HS-27A (cell line): ENCODE measurements around the gene REELD1.

ENCODE experiments used
- DNase-seq: peaks from one replicate; pipeline ENCODE4 v3.0.0-alpha.2; 2012; ENCODE audit warnings: low read depth, missing footprints

REELD1 gene

DNA sequence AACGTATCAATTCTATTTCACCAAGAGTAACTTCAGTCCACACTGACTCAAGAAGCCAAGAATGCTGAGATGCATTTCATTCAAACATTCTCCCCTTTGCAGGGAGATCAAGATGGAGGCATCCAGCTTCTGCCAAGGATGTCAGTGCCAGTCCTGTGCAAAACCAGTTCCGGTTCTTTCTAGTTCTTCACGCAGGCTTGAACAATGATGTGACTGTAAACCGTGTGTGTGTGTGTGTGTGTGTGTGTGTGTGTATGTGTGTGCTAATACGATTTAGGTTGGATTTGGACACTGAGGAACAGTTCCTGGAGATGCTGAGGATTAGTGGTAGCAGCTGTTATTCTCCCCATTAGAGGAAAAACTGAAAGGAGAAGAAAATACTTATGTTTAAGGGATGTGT lies at the start of gene REELD1:
TSS of gene REELD1 (plus strand) at position 301 of the 400 bp plus-strand sequence. CDS start 2,415 bp downstream, outside the sequence.
- no peak for DNase-seq

DNA sequence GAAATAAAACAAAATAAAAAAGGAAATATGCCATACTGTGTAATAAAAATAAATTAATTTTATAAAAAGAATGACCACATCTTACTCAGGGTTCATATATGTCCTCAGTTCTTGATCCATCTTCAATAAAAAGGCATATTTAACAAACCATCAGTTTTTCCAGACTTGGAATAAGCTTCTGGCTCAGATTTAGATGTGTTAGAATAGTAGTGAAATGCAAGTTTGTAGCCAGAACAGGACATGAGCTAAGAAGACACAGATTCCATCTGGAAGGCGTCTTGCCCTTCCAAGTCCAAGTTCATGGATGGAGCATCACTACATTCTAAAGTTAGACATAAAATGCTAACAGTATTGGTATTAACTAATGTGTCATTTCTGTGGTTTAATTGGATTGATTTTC lies 49.1 kb upstream of the REELD1 start:
- DNase-seq = no peak

DNA sequence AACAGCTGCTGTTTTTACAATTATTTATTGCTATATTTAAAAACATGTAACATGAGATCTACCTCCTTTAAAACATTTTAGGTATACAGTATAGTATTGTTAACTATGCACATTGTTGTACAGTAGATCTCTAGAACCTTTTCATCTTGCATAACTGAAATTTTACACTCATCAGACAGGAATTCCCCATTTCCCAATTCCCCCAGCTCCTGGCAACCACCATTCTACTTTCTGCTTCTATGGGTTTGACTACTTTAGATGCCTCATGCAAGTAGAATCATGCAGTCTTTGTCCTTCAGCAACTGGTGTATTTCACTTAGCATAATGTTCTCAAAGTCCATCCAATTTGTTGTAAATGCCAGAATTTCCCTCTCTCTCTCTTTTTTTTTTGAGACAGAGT lies 48.5 kb upstream of the REELD1 start:
- DNase-seq = peak; percentile 71

DNA sequence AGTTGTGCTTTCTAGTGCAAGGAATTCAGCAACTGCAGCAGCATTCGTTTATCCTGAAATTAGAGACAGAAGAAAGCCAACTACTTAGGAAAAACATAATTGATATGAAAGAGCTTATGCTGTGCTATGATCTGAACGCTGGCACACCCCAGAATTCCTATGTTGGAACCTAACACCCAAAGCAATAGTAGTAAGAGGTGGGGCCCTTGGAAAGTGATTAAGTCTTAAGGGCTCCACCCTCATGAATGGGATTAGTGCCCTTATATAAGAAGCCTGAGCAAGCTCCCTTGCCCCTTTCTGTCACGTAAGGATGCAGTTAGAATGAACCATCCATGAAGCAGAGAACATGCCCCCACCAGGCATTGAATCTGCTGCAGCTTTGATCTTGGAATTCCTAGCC lies 44.2 kb upstream of the REELD1 start:
- no peak for DNase-seq

DNA sequence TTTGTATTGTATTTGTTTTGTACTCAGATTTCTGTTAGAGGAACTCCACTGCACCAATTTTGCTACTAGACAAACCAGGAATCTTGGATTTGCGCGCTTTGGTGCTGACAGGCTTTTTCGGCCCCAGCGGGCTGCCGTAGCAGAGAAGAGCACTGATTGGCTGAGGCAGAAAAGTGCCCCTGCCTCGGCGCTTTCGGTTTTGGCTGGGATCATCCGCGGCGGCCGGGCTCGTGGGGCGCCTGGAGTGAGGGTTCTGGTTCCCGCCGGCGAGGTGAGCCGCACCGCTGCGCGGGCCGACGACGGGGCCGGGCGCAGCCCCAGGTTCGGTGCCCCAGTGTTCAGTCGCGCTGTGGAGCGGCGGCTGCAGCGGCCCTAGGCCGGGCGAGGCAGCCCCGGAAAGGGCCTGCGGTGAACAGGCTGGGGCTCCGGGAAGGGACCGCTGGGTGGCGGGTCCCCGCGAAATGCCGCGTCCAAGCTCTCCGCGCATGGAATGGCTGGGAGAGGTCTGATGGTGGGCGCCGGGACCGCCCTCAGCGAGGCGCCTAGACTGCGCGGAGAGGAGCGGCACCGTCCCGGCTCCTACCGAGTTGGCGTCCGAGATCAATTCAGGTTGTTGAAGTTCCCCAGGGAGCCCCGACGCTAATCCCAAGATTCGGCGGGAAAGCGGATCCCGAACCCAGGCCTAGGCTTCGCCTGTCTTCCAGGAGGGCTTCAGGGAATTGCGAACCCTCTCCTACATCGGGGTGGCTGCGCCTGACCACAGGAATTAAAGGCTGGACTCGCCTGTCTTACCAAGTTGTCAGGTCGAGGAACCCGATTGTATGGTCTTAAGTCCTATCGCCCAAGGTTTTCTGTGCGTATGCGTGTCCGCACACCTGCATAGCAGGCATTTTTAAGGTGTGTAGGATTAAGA lies 38.5 kb upstream of the REELD1 start, which contains the start of gene LSM6:
TSS of gene LSM6 (plus strand) at position 178 of the 913 bp plus-strand sequence. CDS start 7,204 bp downstream, outside the sequence.
- peak; percentile 64 for DNase-seq

DNA sequence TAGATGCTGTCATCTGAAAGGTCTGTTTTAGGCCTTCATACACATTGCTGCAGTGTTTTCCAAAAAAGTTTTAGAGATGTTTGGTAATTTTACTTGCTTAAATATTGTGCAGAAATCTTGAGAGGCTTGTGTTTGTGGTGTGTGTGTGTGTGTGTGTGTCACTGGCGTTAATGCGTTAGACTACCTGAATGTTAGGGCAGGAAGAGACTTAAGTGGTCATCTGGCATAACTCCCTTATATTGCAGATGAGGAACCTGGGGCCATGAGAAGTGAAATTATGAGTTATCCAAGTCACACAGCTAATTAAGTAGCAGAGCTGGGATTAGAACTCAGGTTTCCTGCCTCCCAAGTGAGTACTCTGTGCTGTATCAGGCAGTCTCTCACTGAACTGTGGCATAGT lies 37.4 kb upstream of the REELD1 start:
- no peak for DNase-seq

DNA sequence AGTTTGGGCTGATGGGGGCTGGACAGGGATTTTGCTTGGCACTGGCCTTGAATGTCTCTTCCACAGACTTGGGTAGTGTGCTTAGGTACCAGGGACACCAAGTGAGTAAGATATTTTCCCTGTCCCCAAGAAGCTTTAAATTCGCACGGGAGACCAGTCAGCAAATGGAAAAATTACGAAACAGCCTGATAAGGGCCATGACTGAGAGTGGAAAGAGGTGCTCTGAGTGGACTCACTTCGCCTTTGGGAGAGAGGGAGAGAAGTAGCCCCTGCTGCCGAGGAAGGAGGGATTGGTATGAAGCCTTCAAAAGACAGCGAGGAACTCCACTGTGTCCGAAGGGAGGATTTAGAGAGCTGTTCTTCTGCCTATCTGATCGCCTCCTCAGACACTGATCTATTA lies 36.2 kb upstream of the REELD1 start:
- DNase-seq = no peak

DNA sequence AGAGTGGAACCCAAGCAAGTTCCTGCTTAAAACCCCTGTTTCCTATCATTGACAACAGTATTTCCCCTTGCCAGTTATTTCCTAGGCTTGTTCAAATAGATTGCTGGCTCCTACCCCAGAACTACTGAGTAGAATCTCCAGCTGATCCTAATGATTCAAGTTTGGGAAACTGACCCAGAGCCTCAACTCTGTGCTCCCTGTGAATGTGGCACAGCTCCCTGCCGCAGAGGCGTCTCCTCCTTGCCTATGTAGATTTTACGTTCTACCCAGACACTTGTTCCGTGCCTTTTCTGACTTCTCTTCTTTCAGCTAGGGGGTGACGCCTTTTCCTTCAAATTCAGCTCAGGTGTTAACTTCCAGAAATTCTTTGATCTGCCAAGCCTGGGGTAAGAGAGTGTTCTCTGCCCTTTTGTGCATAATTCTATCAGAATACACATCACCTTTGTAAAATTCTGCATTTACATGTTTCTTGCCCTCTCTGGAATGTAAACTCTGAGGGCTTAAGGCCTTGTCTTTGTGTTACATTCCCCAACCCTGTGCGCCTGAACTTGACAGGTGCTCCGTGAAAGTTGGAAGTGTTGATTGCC lies 34.5 kb upstream of the REELD1 start:
- DNase-seq = no peak

DNA sequence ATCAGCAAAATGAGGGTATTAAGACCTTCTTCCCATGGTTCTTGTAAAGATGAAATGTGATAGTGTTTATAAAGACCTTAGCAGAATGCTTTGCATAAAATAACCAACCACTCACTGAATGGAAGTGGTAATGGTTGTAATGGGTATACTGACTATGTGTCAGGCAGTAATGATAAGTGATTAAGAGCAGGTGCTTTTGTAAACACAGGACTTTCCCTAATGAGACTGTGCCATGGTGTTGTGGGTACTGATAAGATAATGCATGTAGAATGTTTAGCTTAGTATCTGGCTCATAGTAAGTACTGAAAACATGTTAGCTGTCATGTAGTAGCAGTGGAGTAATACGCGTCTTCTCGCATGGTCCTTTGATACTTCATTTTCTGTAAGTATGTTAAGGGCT lies 31.9 kb upstream of the REELD1 start:
- DNase-seq = no peak

DNA sequence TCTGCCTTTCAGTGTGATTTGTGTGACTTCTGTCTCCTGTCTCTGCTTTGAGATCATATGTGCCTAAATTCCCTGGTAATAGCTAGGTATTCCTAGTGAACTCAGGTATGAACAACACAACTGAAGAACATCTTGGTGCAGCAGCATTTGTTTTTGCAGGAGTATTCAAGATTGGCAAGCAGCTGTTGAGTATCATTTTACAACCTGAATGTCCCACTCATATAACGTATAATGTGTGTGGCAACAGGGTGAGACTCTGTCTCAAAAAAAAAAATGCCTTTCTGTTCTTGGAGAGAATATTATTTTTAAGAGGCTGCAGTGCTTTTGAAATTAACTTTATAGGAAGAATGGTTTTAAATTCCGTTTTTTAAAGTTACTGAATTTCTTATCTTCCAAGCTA lies 31.1 kb upstream of the REELD1 start:
- no peak for DNase-seq

DNA sequence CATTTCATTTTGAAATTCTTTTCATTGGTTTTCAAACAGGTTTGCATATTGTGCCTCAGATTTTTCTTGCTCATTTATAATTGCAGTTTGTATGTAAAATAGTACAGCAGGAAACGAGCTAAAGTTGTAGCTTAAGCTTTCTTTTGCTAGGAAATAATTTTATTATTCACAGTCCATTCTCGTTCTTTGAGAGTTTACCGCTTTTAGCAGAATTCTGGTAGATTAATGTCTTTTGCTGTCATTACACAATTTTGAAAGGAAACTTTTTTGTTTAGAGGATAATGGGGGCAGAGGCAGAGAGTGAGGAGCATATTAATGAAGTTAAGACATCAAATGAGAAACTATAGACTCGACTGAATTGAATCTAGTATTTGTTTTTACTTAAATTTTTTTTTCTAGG lies 28.3 kb upstream of the REELD1 start:
- DNase-seq = no peak

DNA sequence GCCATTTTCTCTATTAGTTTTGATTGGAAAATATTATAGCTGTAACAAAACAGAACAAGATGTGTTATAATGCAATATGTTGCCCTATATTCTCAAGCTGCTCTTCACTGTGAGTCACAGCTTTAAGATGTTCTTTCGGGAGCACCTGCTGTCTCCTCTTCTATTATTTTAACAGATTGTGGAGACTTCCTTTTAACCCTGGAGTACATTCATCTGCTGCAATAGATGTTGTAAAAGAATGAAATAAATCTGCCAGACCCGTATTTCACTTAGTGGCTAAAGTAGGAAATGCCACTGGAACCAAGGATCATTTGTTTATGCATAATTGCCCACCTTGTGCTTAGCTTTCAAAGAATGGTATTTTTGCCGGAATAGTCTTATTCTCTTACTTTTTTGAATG lies 27.7 kb upstream of the REELD1 start:
- DNase-seq = no peak

DNA sequence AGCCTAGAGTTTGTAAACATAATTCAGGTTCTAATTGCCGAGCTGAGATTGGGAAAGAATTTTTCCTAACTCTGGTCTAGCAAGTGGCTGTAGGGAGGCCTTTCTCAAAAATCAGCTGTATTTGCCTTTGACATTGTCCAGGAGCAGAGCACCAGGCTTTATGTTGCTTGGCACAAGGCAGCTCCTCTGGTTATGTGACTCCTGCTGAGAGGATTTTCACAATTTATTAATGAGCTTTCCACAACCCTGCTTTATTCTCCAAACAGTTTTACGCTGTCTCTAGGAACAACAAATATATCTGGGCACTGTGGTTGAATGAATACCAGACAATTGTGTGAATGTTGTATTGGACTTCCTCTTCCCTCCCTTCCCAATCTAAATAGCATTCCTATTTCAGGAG lies 23.9 kb upstream of the REELD1 start:
- no peak for DNase-seq

DNA sequence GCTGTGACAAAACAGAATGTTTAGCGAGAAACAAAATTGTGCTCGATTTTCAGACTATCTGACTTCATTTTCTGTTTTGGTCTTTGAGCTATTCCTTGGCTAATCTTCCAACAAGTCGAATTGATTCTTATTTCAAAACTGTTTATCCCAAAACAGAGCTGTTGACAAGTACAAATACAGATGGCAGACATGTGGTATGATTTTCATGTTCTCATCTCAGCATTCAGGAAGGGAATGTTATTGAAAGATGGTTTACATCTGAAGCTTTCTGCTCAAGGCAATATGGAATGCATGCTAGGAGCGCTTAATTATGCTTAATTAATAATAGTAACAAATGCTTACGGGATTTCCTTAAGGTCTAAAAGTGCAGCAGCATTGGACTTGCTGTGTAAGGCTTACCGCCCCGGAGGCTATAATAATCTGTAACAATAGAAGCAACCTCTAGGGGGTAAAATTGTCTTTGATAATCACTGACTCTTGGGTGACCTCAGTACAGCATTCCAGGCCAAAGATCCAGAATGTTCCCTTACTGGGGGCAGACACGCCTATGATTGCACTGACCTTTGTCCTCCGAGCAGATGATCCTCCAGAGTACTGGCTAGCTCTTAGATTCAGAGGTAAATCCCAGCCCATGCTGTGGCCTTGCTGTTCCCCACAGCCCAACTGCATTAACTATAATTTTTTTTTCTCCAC lies 22.4 kb upstream of the REELD1 start:
- no peak for DNase-seq

DNA sequence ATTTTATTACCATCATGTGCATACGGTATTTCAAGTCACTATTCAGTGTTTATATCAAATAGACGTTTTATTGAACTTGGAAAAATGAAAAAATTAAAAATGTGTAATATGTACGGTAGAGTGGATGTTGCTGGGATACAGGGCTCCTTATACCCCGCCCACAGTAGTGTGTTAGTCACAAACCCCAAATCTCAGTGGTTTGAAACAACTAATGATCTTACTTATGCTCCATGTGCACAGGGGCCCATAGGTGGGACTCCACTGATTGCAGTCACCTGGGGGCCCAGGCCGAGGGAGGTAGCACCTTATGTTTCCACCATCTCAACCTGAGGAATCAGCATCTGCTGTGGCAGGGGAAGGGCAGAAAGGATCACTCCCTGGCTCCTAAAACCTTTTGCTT lies 20.7 kb upstream of the REELD1 start:
- DNase-seq = no peak

DNA sequence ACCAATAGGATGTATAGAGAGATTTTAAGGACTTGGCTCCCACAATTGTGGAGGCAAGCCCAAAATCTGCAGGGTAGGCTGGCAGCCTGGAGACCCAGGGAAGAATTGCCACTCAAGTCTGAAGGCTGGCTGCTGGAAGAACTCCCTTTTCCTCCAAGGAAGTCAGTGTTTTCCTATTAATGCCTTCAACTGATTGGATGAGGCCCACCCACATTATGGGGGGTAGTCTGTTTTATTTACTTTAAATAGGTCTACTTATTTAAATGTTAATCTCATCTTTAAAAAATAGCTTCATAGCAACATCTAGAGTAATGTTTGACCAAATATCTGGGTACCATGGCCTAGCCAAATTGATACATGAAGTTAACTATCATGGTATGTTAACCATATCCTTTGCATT lies 20.1 kb upstream of the REELD1 start:
- DNase-seq = no peak

DNA sequence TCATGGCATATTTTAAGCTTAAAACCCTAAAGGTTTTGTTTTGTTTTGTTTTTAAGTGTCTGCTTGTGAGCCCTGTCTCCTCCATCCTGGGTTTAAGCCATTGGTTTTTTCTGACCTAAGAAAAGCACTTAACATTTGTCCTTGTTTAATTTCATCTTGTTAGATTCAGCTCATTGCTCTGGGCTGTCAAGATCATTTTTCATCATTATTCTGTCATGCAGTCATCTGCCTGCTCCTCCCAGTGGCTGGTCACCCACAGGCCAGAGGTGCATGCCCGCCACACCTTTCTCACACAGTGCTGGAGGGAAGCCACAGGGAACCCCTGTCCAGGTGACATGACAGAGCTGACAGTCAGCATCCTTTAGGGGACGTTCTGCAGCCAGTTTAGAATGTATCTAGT lies 11.7 kb upstream of the REELD1 start:
- DNase-seq = no peak

DNA sequence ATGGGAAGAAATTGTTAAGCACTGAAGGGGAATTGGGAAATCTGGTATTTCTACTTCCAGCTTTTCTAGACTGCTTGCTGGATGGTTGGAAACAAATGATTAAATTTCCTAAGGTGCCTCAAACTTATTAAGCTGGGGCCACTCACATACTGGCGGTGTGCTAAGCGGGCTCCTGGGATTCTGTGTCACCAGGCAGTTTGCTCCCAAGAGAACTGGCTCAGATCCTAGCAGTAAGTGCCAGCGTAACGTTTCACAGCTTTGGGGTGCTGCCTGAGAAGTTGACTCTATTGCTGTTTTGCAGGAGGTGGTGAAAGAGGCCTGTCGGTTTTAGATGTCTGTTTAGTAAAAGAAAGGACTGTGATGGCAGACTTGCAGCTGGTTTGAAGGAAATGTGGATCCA lies 6.9 kb upstream of the REELD1 start:
- DNase-seq = no peak

DNA sequence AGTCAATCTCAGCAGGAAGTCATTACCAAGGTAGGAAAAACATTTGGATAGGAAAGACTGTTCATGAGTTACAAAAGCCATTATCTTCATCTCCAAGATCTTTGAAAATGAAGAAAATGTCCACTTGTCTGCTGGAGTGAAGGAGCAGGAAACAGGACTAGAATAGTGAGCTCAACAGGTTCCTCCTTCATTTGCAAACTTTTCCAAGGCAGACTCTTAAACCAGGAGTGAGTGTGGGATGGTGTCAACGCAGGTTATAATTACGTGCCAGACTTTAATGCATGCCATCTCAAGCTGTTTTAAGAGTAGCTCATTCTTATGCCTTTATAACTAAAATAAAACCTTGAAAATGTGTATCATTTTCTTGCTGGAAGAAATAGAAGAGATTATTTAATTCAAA lies 3.4 kb upstream of the REELD1 start:
- no peak for DNase-seq

DNA sequence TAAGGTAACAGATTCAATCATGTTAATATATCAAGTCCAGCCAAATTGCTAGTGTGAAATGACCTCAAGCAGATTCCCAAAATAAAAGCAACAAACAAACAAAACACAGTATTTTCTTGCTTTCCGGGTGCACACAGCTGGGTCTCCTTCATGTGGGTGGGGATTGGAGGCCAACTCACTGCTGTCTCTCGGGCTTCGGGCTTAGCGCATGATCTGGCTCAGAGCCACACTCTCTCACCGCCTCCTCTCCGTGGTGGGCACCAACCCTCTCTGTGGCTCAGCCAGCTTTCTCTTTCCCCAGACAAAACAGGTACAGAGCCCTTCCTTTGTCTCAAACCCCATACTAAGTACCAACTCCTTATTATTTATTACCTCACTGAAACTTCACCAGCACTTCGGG lies 2.9 kb upstream of the REELD1 start:
- DNase-seq = no peak

DNA sequence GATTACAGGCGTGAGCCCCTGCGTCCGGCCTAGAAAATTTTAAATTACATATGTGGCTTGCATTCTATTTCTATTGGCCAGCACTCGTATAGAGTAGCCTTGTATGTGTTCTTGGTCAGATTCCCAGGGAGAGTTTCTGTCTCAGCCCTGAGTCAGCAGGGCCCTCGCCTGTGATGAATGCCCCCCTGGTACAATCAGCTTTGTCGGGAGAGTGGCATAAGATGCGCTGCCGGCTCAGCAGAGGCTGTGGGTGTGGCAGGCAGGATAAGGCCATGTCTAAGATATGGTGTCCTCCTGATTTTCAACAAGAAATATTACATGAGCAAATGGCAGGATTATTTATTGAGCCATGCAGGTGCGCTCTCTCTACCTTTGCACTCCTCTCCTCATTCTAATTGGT lies 1.6 kb upstream of the REELD1 start:
- no peak for DNase-seq

DNA sequence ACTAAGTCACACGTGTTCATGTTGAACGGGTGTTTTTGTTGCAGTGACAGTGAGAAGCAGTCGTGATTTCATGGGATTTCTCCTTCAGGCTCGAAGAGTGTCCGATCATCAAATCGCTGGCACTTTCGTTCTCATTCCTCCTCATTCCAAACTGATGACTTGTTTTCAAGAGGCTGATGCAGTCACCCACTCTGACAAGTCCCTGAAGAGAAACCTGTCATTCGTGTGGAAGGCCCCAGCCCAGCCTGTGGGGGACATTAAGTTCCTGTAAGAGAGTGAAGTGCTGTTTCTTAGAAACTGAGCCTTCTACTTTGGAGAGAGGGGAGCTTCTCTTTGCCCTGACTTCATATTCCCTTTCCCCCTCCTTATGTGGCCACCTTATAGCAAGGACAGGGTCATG lies 8.0 kb downstream of the REELD1 start:
- peak; percentile 54 for DNase-seq
